Measurements from ENCODE around the gene RILPL2. TPM values are rescaled to one million over a fixed set of nuclear protein-coding genes. Genes with fewer than 3 reads are reported as not detected.
"Not testable (repeated sequence)": the region's sequence is repeated elsewhere in the genome, so short reads cannot be mapped to it uniquely, and the experiment has no call there.

The RILPL2 gene
- total RNA-seq, 1 donor from 2014 or later = 9.6 TPM

GRCh38 chr12:123384318-123384993, 52.0 kb downstream of the RILPL2 start:
- Histone ChIP-seq H3K4me3 (peak overlapping the region; percentile 60 to 88), H3K36me3 (no peaks in the 10 kb centered on the region), H3K27ac (peak overlapping the region; percentile 71), H3K4me1 (peaks cover 31% of the 10 kb centered on the region), H3K27me3 (no peaks in the 10 kb centered on the region), H3K9me3 (no peaks in the 10 kb centered on the region)
- DNase-seq (ENCODE audit: extremely low spot score in 2 of 2) = no peak
- intact Hi-C loops (cut with DNase I) = loop anchor here (10.0 kb wide), 1 partner anchor 120 kb away; no protein-coding TSS in a partner anchor
- TF ChIP-seq POLR2A (IDR thresholded peaks at IDR 0.05) (no peak), CTCF (IDR thresholded peaks at IDR 0.05) (no peak), POLR2AphosphoS5 (IDR thresholded peaks at IDR 0.05; ENCODE audit: insufficient read depth in 1 of 2, low read depth in 1 of 2) (no peak)

DNA sequence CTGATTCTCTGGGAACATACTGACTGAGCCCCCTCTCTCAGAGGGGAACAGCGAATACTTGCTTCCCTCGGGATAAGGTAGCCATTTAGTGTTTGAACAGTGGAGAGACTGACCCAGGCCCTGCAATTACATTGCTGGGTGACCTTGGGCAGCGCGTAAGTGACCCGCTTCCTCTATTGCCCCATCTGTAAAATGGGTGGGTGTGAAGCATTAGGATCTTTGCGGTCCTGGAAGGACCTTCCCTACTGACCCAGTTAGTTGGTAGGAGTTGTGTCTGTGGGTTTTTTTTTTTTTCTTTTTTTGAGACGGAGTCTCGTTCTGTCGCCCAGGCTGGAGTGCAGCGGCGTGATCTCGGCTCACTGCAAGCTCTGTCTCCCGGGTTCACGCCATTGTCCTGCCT, 53.8 kb downstream of the RILPL2 start:
- intact Hi-C loops (cut with DNase I) = loop anchor here (10.0 kb wide), 1 partner anchor 118 kb away; no protein-coding TSS in a partner anchor
- H3K27ac ChIP-seq = no peak overlapping the region
- DNase-seq (ENCODE audit: extremely low spot score in 2 of 2) = no peak
- H3K9me3 ChIP-seq = no peaks in the 10 kb centered on the region
- peaks cover 23% of the 10 kb centered on the region for H3K4me1 ChIP-seq
- H3K36me3 ChIP-seq = no peaks in the 10 kb centered on the region
- no peak for TF ChIP-seq CTCF (IDR thresholded peaks at IDR 0.05)
- no peak for TF ChIP-seq POLR2AphosphoS5 (IDR thresholded peaks at IDR 0.05; ENCODE audit: insufficient read depth in 1 of 2, low read depth in 1 of 2)
- no peak for TF ChIP-seq POLR2A (IDR thresholded peaks at IDR 0.05)
- H3K27me3 ChIP-seq = no peaks in the 10 kb centered on the region
- no peak overlapping the region for H3K4me3 ChIP-seq

- no peak overlapping the region for H3K4me3 ChIP-seq
- H3K9me3 ChIP-seq = no peaks in the 10 kb centered on the region
- no peaks in the 10 kb centered on the region for H3K36me3 ChIP-seq
- H3K4me1 ChIP-seq = peaks cover 8% of the 10 kb centered on the region
- no peak for DNase-seq (ENCODE audit: extremely low spot score in 2 of 2)
- intact Hi-C loops (cut with DNase I) = no loop called here
- H3K27me3 ChIP-seq = no peaks in the 10 kb centered on the region
- TF ChIP-seq CTCF (IDR thresholded peaks at IDR 0.05) (no peak), POLR2A (IDR thresholded peaks at IDR 0.05) (no peak), POLR2AphosphoS5 (IDR thresholded peaks at IDR 0.05; ENCODE audit: insufficient read depth in 1 of 2, low read depth in 1 of 2) (no peak)
- H3K27ac ChIP-seq = no peak overlapping the region
These were observed 57.1 kb downstream of the RILPL2 start for GRCh38 chr12:123379391-123379790.

GRCh38 chr12:123372415-123372814, 64.1 kb downstream of the RILPL2 start:
- intact Hi-C loops (cut with DNase I); H3K4me1 ChIP-seq; H3K27ac ChIP-seq; H3K9me3 ChIP-seq; H3K36me3 ChIP-seq; DNase-seq (ENCODE audit: extremely low spot score in 2 of 2); H3K4me3 ChIP-seq; H3K27me3 ChIP-seq: not testable (repeated sequence)

- H3K4me1 ChIP-seq; intact Hi-C loops (cut with DNase I); H3K27me3 ChIP-seq; H3K27ac ChIP-seq; H3K36me3 ChIP-seq; DNase-seq (ENCODE audit: extremely low spot score in 2 of 2); H3K4me3 ChIP-seq; H3K9me3 ChIP-seq: not testable (repeated sequence)
These were observed 64.7 kb downstream of the RILPL2 start for GRCh38 chr12:123371667-123372368.

DNA sequence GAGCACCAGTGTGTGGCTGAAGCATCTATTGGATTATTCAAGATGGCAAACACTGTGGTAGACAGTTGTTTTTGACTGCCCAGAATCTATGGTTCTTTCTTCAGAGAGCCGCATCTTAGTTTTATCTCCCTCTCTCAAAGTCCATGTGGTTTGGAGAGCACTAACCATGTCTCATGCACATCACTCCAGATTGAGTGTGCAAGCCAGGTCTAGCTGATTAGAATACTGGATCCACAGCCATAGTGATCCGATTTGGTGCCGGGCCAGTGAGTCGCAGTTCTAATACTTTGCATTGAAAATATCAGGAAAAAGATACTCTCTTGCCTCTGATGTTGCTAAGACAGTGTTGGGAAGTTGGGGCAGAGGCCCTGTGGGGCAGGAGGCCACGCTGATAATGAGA, 67.3 kb downstream of the RILPL2 start:
- Histone ChIP-seq H3K9me3 (no peaks in the 10 kb centered on the region), H3K27me3 (no peaks in the 10 kb centered on the region), H3K36me3 (no peaks in the 10 kb centered on the region), H3K27ac (no peak overlapping the region), H3K4me1 (peaks cover 7% of the 10 kb centered on the region), H3K4me3 (no peak overlapping the region)
- DNase-seq (ENCODE audit: extremely low spot score in 2 of 2) = no peak
- no peak for TF ChIP-seq POLR2AphosphoS5 (IDR thresholded peaks at IDR 0.05; ENCODE audit: insufficient read depth in 1 of 2, low read depth in 1 of 2)
- TF ChIP-seq POLR2A (IDR thresholded peaks at IDR 0.05) = no peak
- no peak for TF ChIP-seq CTCF (IDR thresholded peaks at IDR 0.05)
- intact Hi-C loops (cut with DNase I) = no loop called here

DNA sequence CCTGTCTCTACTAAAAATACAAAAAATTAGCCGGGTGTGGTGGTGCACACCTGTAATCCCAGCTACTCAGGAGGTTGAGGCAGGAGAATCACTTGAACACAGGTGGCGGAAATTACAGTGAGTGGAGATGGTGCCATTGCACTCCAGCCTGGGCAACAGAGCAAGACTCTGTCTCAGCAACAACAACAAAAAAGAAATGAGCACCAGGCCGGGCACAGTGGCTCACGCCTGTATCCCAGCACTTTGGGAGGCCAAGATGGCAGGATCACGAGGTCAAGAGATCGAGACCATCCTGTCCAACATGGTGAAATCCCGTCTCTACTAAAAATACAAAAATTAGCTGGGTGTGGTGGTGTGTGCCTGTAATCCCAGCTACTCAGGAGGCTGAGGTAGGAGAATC, 68.1 kb downstream of the RILPL2 start:
- DNase-seq (ENCODE audit: extremely low spot score in 2 of 2); intact Hi-C loops (cut with DNase I); H3K27me3 ChIP-seq; H3K36me3 ChIP-seq; H3K27ac ChIP-seq; H3K4me3 ChIP-seq; H3K9me3 ChIP-seq: not testable (repeated sequence)
- H3K4me1 ChIP-seq = peaks cover 14% of the 10 kb centered on the region

All from vagina (tissue), 2 donors.